ENCODE results near the gene DPP4. TPM values are rescaled to one million over a fixed set of nuclear protein-coding genes. Genes with fewer than 3 reads are reported as not detected.
"Not testable (repeated sequence)": the region's sequence is repeated elsewhere in the genome, so short reads cannot be mapped to it uniquely, and the experiment has no call there.

The DPP4 gene
- total RNA-seq, 1 experiment from 2014 or later = 0.53 TPM

DNA sequence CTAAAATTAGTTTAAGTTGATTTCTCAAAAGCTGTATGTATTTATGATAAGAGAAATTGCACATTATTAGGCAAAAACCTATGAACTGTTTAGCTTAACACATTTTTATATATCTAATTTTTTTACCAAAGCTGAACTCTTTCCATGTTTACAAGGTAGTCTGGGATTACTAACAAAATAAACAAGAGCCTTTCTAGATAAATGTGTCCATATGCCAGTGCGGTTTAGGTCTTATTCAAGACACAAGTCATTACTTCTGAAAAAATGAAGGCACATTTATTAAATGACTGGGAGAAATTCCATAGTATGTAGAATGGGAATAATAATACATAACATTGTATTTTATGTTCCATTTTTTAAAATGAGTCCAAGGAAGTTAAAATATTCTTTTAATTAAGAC, 82.0 kb downstream of the DPP4 start:
- no peaks in the 10 kb centered on the region for H3K9me3 ChIP-seq
- H3K27me3 ChIP-seq = no peaks in the 10 kb centered on the region
- H3K36me3 ChIP-seq = no peaks in the 10 kb centered on the region
- no peak overlapping the region for H3K4me3 ChIP-seq
- no peak for DNase-seq

DNA sequence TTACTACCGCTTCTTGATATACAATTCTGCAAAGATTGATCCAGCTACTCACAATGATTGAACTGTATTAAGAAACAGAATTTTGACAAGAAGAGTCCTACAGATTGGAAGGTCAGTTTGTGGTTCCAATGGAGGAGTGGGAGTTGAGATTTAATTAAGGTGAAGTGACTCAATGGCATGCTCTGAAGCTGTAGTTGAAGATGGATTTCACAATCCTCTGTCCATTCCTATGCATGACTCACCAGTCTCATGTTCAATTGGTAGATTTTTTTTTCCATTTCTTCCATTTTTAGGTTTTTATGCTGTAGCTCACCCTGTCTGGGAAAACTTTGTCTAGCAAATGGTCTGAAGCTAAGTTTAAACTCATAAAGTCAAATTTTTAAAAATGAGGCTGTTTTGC, 83.3 kb downstream of the DPP4 start:
- DNase-seq = no peak
- H3K27me3 ChIP-seq = no peaks in the 10 kb centered on the region
- H3K4me3 ChIP-seq = no peak overlapping the region

DNA sequence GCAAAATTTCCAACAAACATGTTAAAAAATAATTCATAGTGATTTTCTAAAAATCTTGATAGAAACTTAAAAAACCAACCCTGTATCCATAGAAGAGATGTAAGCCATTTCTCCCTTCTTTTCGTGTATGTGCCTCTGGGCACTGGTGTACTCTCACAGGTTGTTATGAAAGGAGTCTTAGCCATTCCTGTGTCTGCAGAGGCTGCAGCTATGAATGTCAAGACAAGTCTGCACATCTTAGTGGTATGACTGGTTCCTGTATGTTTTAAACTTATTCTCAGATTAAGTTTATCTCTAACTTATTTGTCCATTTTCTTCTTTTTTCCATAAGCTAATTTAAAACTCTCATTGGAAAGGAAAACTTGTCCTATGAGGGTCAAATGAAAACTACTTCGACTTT, 84.0 kb downstream of the DPP4 start:
- H3K9me3 ChIP-seq = no peaks in the 10 kb centered on the region
- no peaks in the 10 kb centered on the region for H3K27me3 ChIP-seq
- DNase-seq = no peak
- H3K36me3 ChIP-seq = no peaks in the 10 kb centered on the region
- no peak overlapping the region for H3K4me3 ChIP-seq

More for the DNA sequence above, 83.3 kb downstream of the DPP4 start:
- Histone ChIP-seq H3K36me3 (no peaks in the 10 kb centered on the region), H3K9me3 (no peaks in the 10 kb centered on the region)

GRCh38 chr2:161988589-161988988, 85.4 kb downstream of the DPP4 start:
- Histone ChIP-seq H3K4me3 (no peak overlapping the region), H3K36me3 (no peaks in the 10 kb centered on the region), H3K27me3 (no peaks in the 10 kb centered on the region), H3K9me3 (no peaks in the 10 kb centered on the region)
- DNase-seq = no peak

GRCh38 chr2:161987311-161987710, 86.7 kb downstream of the DPP4 start:
- no peaks in the 10 kb centered on the region for H3K9me3 ChIP-seq
- no peak overlapping the region for H3K4me3 ChIP-seq
- DNase-seq = no peak
- no peaks in the 10 kb centered on the region for H3K27me3 ChIP-seq
- H3K36me3 ChIP-seq = no peaks in the 10 kb centered on the region

DNA sequence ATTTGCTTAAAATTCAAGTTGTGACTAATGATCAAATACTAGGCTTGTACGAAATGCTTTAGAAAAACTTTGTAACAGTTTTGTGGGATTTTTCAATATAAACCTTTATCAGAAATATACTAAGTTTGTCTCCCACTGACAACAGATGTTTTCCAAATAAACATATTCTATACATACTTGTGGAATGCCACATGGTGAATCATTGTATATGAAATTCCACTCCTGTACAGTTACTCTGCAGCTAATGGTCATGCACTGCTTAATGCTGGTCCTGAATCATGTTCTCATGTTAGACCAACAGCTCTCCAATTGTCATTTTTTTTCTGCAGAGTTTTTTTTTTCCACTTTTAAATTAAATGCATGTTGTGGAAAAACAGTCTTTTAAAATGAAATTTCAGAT, 90.1 kb downstream of the DPP4 start:
- no peak overlapping the region for H3K4me3 ChIP-seq
- peak; percentile 22 for DNase-seq
- H3K36me3 ChIP-seq = no peaks in the 10 kb centered on the region
- no peaks in the 10 kb centered on the region for H3K27me3 ChIP-seq
- no peaks in the 10 kb centered on the region for H3K9me3 ChIP-seq

GRCh38 chr2:161983331-161983651, 90.7 kb downstream of the DPP4 start:
- H3K9me3 ChIP-seq = no peaks in the 10 kb centered on the region
- no peak overlapping the region for H3K4me3 ChIP-seq
- DNase-seq = no peak
- H3K27me3 ChIP-seq = no peaks in the 10 kb centered on the region
- no peaks in the 10 kb centered on the region for H3K36me3 ChIP-seq

GRCh38 chr2:161982548-161983330, 91.3 kb downstream of the DPP4 start:
- H3K4me3 ChIP-seq = no peak overlapping the region
- H3K36me3 ChIP-seq = no peaks in the 10 kb centered on the region
- H3K27me3 ChIP-seq = no peaks in the 10 kb centered on the region
- H3K9me3 ChIP-seq = no peaks in the 10 kb centered on the region
- DNase-seq = no peak

GRCh38 chr2:161981679-161982250, 92.2 kb downstream of the DPP4 start:
- Histone ChIP-seq H3K9me3 (no peaks in the 10 kb centered on the region), H3K27me3 (no peaks in the 10 kb centered on the region), H3K36me3 (no peaks in the 10 kb centered on the region), H3K4me3 (no peak overlapping the region)
- DNase-seq = no peak

DNA sequence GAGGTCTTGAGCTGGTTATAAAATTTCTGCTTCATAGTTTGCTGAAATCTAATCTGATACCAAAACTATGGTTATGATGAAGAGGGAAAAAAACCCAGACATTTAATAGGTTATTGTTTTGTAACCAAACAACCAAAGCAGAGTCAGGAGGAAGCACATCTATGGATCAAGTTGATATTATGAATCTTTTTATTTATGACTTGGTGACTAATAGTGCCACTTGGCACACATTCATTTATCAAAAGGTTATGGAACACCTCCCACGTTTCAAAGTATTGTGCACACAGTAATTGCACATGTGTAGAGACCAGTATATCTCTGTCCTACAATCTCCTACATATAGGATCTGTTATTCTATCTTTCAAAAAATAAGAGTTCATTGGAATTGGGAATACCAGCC, 93.0 kb downstream of the DPP4 start:
- Histone ChIP-seq H3K36me3 (no peaks in the 10 kb centered on the region), H3K9me3 (no peaks in the 10 kb centered on the region), H3K4me3 (no peak overlapping the region), H3K27me3 (no peaks in the 10 kb centered on the region)
- DNase-seq = no peak

DNA sequence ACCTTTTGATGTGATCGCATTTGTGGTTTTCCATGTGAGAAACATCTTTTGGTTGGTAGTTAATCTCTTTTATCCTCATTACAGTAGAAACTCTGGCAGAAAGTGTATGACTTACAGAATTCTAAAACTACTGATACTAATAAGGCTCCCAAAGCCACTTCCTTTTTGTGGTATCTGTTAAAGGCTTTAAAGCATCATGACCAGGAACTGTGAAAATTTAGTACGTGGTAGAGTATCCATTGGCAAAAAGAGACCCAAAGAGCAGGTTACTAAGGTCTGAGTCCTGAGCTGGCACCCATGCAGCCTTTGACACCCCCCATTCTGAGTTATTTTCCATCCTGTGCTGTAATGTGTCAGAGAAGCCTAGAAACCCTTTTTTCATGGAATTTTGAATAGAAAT, 94.5 kb downstream of the DPP4 start:
- Histone ChIP-seq H3K9me3 (no peaks in the 10 kb centered on the region), H3K27me3 (no peaks in the 10 kb centered on the region), H3K36me3 (no peaks in the 10 kb centered on the region), H3K4me3 (no peak overlapping the region)
- DNase-seq = no peak

GRCh38 chr2:161977926-161978325, 96.1 kb downstream of the DPP4 start:
- DNase-seq = peak; percentile 51
- not testable (repeated sequence) for H3K9me3 ChIP-seq, H3K4me3 ChIP-seq, H3K27me3 ChIP-seq, H3K36me3 ChIP-seq

GRCh38 chr2:161976917-161977316, 97.1 kb downstream of the DPP4 start:
- Histone ChIP-seq H3K36me3 (no peaks in the 10 kb centered on the region), H3K27me3 (no peaks in the 10 kb centered on the region), H3K4me3 (no peak overlapping the region), H3K9me3 (no peaks in the 10 kb centered on the region)
- DNase-seq = no peak

GRCh38 chr2:161976295-161976694, 97.7 kb downstream of the DPP4 start:
- Histone ChIP-seq H3K36me3 (no peaks in the 10 kb centered on the region), H3K4me3 (no peak overlapping the region), H3K27me3 (no peaks in the 10 kb centered on the region), H3K9me3 (no peaks in the 10 kb centered on the region)
- DNase-seq = no peak

DNA sequence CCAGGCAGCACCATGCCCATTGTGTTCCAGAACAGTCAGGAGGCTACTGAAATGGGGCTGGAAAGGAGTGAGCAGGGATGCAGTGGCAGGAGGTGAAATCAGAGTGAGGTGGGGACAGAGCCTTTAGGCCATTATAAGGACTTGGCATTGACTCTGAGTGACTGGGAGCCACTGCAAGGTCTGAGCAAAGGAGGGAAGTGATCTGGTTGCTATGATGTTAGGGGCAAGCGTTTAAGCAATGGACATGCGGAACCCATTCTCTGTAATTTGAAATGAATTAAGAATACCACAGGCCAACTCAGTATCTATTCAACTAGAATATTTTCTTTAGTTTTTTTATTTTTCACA, 98.2 kb downstream of the DPP4 start:
- Histone ChIP-seq H3K4me3 (no peak overlapping the region), H3K27me3 (no peaks in the 10 kb centered on the region), H3K9me3 (no peaks in the 10 kb centered on the region), H3K36me3 (no peaks in the 10 kb centered on the region)
- no peak for DNase-seq

DNA sequence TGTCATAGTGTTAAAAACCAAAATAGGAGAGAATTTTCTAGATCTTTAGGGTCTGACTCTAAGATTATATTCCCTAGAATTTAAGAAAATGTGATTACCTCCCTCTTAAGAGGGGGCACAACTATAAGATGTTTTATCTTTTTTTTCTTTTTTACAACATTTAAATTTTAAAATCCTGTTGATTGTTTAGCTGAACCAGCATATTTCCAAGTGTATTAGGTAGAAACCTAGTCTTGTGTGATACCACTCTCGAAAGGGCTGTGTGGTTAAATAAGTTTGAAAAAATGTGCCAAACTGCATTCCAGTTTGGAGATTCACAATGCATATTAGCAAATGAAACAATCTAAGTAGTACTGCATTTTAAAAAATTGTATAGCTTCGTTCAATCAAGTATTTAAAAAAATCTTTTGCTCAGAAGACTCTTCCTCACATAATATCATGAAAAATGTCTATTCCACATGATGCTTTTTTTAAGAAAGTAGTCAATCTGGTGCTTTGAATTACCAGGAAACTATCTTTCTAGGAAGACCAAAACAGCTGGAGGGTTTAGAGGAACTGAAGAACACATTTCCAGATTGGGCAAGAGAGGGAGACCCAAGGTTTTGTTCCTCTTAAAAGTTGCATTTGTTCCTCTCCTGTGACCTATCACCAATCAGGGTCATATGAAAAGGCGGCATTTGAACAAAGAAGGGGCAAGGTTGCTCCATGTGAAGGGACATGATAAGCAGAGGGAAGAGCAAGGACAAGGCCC, 98.8 kb downstream of the DPP4 start:
- DNase-seq = no peak

DNA sequence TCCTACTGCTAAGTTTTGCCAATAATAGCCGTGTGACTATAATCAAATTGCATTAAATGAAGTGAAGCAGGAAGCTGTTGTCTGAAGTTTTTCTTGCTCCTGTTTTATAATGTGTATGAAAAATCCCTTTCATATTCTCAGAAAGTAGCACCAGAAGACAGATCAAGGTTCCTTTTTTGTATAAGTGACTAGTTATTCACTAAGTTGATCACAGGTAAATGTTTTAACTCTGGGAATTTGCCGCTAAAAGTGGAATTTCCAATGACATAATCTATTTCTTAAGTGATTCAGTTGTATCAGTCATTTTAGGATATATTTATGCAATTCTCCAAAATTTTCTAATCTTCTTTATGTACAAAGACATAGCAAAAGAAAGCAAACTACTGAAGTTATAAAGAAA, 99.6 kb downstream of the DPP4 start:
- Histone ChIP-seq H3K36me3 (no peaks in the 10 kb centered on the region), H3K9me3 (no peaks in the 10 kb centered on the region), H3K4me3 (no peak overlapping the region), H3K27me3 (no peaks in the 10 kb centered on the region)
- no peak for DNase-seq

More for the DNA sequence above, 98.8 kb downstream of the DPP4 start:
- Histone ChIP-seq H3K4me3 (no peak overlapping the region), H3K36me3 (no peaks in the 10 kb centered on the region), H3K27me3 (no peaks in the 10 kb centered on the region), H3K9me3 (no peaks in the 10 kb centered on the region)

DNA sequence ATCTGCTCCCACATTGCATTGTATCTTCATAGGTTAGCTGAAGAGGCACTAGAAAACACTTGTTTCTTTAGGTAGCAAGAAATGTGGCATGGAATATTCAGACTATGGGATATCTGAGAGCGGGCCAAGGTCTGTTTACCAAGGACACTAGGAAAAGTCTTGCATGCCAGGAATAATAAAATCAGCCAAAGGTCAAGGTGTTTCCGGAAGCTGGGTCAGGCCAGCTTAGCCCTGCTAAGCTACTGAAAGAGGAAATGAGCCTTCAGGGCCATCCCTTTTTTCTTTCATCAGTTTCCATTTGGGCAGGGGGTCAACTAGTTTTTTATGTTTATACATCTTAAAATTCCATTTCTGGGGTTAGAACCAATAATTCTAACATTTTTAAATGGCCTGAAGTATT, 101.1 kb downstream of the DPP4 start:
- no peaks in the 10 kb centered on the region for H3K27me3 ChIP-seq
- no peak for DNase-seq

More for the DNA sequence above, 101.1 kb downstream of the DPP4 start:
- Histone ChIP-seq H3K4me3 (no peak overlapping the region), H3K36me3 (no peaks in the 10 kb centered on the region), H3K9me3 (no peaks in the 10 kb centered on the region)
